NB4 (cell line): ENCODE measurements around the gene RNF182.

ENCODE experiments used
- DNase-seq: peaks from one replicate; pipeline ENCODE4 v3.0.0; 2010; ENCODE audit warnings: low read depth
- H3K4me3 ChIP-seq: one replicate; pipeline ENCODE4 v1.5.1; 2011; ENCODE audit warnings: mild to moderate bottlenecking, low read depth, low read length, moderate library complexity
- CTCF ChIP-seq: IDR thresholded peaks from one replicate; pipeline ENCODE4 v1.5.1; 2012; ENCODE audit warnings: low read depth, low read length
- MAX ChIP-seq: IDR thresholded peaks from 2 replicates; pipeline ENCODE4 v1.6.1; 2011; ENCODE audit warnings: low read depth, low read length
- MYC ChIP-seq: IDR thresholded peaks from 2 replicates; pipeline ENCODE4 v1.6.1; 2011; ENCODE audit warnings: low read depth, low read length
- POLR2A ChIP-seq: IDR thresholded peaks from 2 replicates; pipeline ENCODE4 v1.6.1; 2011; ENCODE audit warnings: mild to moderate bottlenecking; ENCODE audit not compliant: insufficient read length; ENCODE audit errors: extremely low read depth

RNF182 gene

GRCh38 chr6:13922750-13923149 is 2.0 kb upstream of the RNF182 start:
- no peak overlapping the region for H3K4me3 ChIP-seq
- no peak for TF ChIP-seq CTCF
- TF ChIP-seq MAX, result no peak
- no peak for TF ChIP-seq POLR2A
- TF ChIP-seq MYC, result no peak
- DNase-seq, result no peak

GRCh38 chr6:13923527-13924145 is 1.1 kb upstream of the RNF182 start:
- peak; percentile 77 for DNase-seq
- H3K4me3 ChIP-seq, result peak overlapping the region; percentile 74
- TF ChIP-seq MYC (no peak), CTCF (no peak), MAX (no peak), POLR2A (no peak)

GRCh38 chr6:13924146-13924948 is 405 bp upstream of the RNF182 start:
- TF ChIP-seq CTCF (no peak), MAX (peak; percentile 8; the same call in 1 of the 2 replicates), MYC (no peak), POLR2A (no peak)
- H3K4me3 ChIP-seq, result peak overlapping the region; percentile 74
- DNase-seq, result peak; percentile 88

GRCh38 chr6:13926378-13926777 is 1.6 kb downstream of the RNF182 start:
- no peak for DNase-seq
- no peak for TF ChIP-seq POLR2A
- TF ChIP-seq CTCF, result no peak
- H3K4me3 ChIP-seq, result no peak overlapping the region

GRCh38 chr6:13927203-13927602 is 2.5 kb downstream of the RNF182 start:
- no peak for DNase-seq

More at GRCh38 chr6:13927203-13927602, 2.5 kb downstream of the RNF182 start:
- no peak for TF ChIP-seq MAX
- TF ChIP-seq POLR2A, result no peak
- no peak for TF ChIP-seq MYC
- TF ChIP-seq CTCF, result no peak
- no peak overlapping the region for H3K4me3 ChIP-seq
